WTC11 (cell line): ENCODE data around the gene LRRC7. TPM values are rescaled to one million over a fixed set of nuclear protein-coding genes. Genes with fewer than 3 reads are reported as not detected.

Source experiments
- ATAC-seq: fragments of 200-7000 bp; cut with Tn5 transposase; 2 replicates; pipeline ENCODE4 v1.10.0; 2021; ENCODE audit warnings: mild to moderate bottlenecking, moderate library complexity
- CTCF ChIA-PET: fragments of 300-600 bp; sonication (Branson Sonifier 250); formaldehyde crosslinking; loops from one replicate; lab custom pipeline; 2021; ENCODE audit warnings: antibody characterized with exemption; lab: Charles Lee
- POLR2A ChIA-PET: fragments of 350-600 bp; sonication (Branson Sonifier 250); formaldehyde crosslinking; loops from one replicate; lab custom pipeline; 2021; ENCODE audit warnings: antibody characterized with exemption; lab: Charles Lee
- DNase-seq: peaks from one replicate; pipeline ENCODE4 v3.0.0; 2021; ENCODE audit warnings: low spot score
- H3K27ac Mint-ChIP-seq: 2 replicates; pipeline ENCODE4 v1.8.0; 2021; ENCODE audit warnings: mixed read lengths
- H3K27me3 Mint-ChIP-seq: 2 replicates; pipeline ENCODE4 v1.8.0; 2021; ENCODE audit warnings: low read depth, mild to moderate bottlenecking, moderate library complexity, mixed read lengths
- H3K36me3 Mint-ChIP-seq: 2 replicates; pipeline ENCODE4 v1.8.0; 2021; ENCODE audit warnings: mixed read lengths
- H3K4me1 Mint-ChIP-seq: 2 replicates; pipeline ENCODE4 v1.8.0; 2022; ENCODE audit warnings: mixed read lengths
- H3K4me3 Mint-ChIP-seq: 2 replicates; pipeline ENCODE4 v1.8.0; 2021; ENCODE audit warnings: mild to moderate bottlenecking, moderate library complexity, mixed read lengths
- H3K9me3 Mint-ChIP-seq: 2 replicates; pipeline ENCODE4 v1.8.0; 2021; ENCODE audit warnings: mixed read lengths
- ESRRA ChIP-seq: sonication (generic); formaldehyde crosslinking; IDR thresholded peaks from 2 replicates; pipeline ENCODE4 v1.8.1; 2022; ENCODE audit warnings: mild to moderate bottlenecking, missing genetic modification reagents, borderline replicate concordance
- ETV6 ChIP-seq: sonication (generic); formaldehyde crosslinking; IDR thresholded peaks from 2 replicates; pipeline ENCODE4 v1.8.1; 2022; ENCODE audit warnings: mild to moderate bottlenecking, missing genetic modification reagents
- FOXJ3 ChIP-seq: sonication (generic); formaldehyde crosslinking; IDR thresholded peaks from 2 replicates; pipeline ENCODE4 v1.9.0; 2021; ENCODE audit warnings: missing genetic modification reagents, mild to moderate bottlenecking, borderline replicate concordance
- KAT7 ChIP-seq: sonication (generic); formaldehyde crosslinking; IDR thresholded peaks from 2 replicates; pipeline ENCODE4 v1.8.1; 2023; ENCODE audit warnings: missing genetic modification reagents, mild to moderate bottlenecking, borderline replicate concordance
- MXD4 ChIP-seq: fragments of 250-450 bp; sonication (Bioruptor Pico); IDR thresholded peaks from 2 replicates; pipeline ENCODE4 v1.8.0; 2021; ENCODE audit warnings: mild to moderate bottlenecking, moderate library complexity, borderline replicate concordance
- NFYB ChIP-seq: sonication (generic); formaldehyde crosslinking; conservative IDR thresholded peaks from 2 replicates; pipeline ENCODE4 v1.8.0; 2022; ENCODE audit warnings: low read depth, missing genetic modification reagents
- NR2C2 ChIP-seq: sonication (generic); formaldehyde crosslinking; IDR thresholded peaks from 2 replicates; pipeline ENCODE4 v1.8.0; 2022; ENCODE audit warnings: mild to moderate bottlenecking, missing genetic modification reagents
- RORB ChIP-seq: fragments of 250-450 bp; sonication (Bioruptor Pico); IDR thresholded peaks from 2 replicates; pipeline ENCODE4 v1.9.0; 2021; ENCODE audit warnings: mild to moderate bottlenecking
- SMAD4 ChIP-seq: sonication (generic); formaldehyde crosslinking; IDR thresholded peaks from 2 replicates; pipeline ENCODE4 v1.8.0; 2022; ENCODE audit warnings: mild to moderate bottlenecking, missing genetic modification reagents
- SP1 ChIP-seq: sonication (generic); formaldehyde crosslinking; conservative IDR thresholded peaks from 2 replicates; pipeline ENCODE4 v1.8.1; 2022; ENCODE audit warnings: missing genetic modification reagents
- TEAD1 ChIP-seq: sonication (generic); formaldehyde crosslinking; IDR thresholded peaks from 2 replicates; pipeline ENCODE4 v1.8.0; 2022; ENCODE audit warnings: mild to moderate bottlenecking, missing genetic modification reagents
- TEAD4 ChIP-seq: sonication (generic); formaldehyde crosslinking; IDR thresholded peaks from 2 replicates; pipeline ENCODE4 v1.8.0; 2022; ENCODE audit warnings: mild to moderate bottlenecking, missing genetic modification reagents
- ZNF121 ChIP-seq: sonication (generic); formaldehyde crosslinking; IDR thresholded peaks from 2 replicates; pipeline ENCODE4 v1.8.0; 2023; ENCODE audit warnings: missing genetic modification reagents
- ZNF263 ChIP-seq: sonication (generic); formaldehyde crosslinking; IDR thresholded peaks from 2 replicates; pipeline ENCODE4 v1.8.1; 2022; ENCODE audit warnings: low read depth, mild to moderate bottlenecking, moderate library complexity, missing genetic modification reagents
- ZNF317 ChIP-seq: sonication (generic); formaldehyde crosslinking; IDR thresholded peaks from 2 replicates; pipeline ENCODE4 v1.8.1; 2023; ENCODE audit warnings: low read depth, mild to moderate bottlenecking, moderate library complexity, missing genetic modification reagents, borderline replicate concordance
- ZNF416 ChIP-seq: fragments of 250-450 bp; sonication (Bioruptor Pico); IDR thresholded peaks from 2 replicates; pipeline ENCODE4 v1.9.0; 2021; ENCODE audit warnings: mild to moderate bottlenecking, inconsistent platforms
- ZNF423 ChIP-seq: fragments of 250-450 bp; sonication (Bioruptor Pico); IDR thresholded peaks from 2 replicates; pipeline ENCODE4 v2.1.2; 2022; ENCODE audit warnings: mild to moderate bottlenecking, moderate library complexity
- total RNA-seq: library from RNA; stranded (reverse); gene quantifications from 3 replicates; pipeline ENCODE4 v1.2.3, GENCODE V29; 2021
- TF ChIP-seq, protein P1 (sequence below): sonication (generic); formaldehyde crosslinking; conservative IDR thresholded peaks from 2 replicates; pipeline ENCODE4 v1.8.1; 2022; ENCODE audit warnings: mild to moderate bottlenecking, missing genetic modification reagents
- TF ChIP-seq, protein P2 (sequence below): sonication (generic); formaldehyde crosslinking; IDR thresholded peaks from 2 replicates; pipeline ENCODE4 v1.8.1; 2022; ENCODE audit warnings: mild to moderate bottlenecking, moderate library complexity, missing genetic modification reagents
- TF ChIP-seq, protein P3 (sequence below): fragments of 250-450 bp; sonication (Bioruptor Pico); IDR thresholded peaks from 2 replicates; pipeline ENCODE4 v1.9.0; 2021; ENCODE audit warnings: mild to moderate bottlenecking
- TF ChIP-seq, protein P4 (sequence below): fragments of 250-450 bp; sonication (Bioruptor Pico); IDR thresholded peaks from 2 replicates; pipeline ENCODE4 v1.8.0; 2021; ENCODE audit warnings: mild to moderate bottlenecking

LRRC7 gene
- total RNA-seq, 1 experiment from 2014 or later = not detected

DNA sequence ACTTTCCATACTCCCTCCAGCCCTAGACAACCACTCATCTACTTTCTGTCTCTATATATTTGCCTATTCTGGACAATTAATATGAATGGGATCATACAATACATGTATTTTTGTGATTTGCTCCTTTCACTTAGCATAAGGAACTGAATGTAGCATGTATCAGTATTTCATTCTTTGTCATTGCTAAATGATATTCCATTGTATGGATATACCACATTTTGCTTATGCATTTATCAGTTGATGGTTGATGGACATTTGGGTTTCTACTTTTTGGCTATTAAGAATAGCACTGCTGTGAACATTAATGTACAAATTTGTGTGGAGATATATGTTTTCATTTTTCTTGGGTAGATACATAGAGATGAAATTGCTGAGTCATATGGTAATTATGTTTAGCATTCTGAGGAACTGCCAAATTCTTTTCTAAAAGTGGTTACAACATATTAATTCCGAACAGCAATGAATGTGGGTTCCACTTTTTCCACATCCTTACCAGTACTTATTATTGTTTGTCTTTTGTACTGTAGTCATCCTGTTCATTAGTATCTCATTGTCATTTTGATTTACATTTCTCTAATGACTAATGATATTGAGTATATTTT is 516.7 kb downstream of the LRRC7 start:
- no peaks in the 10 kb centered on the region for H3K36me3 Mint-ChIP-seq
- CTCF ChIA-PET = no interaction called here
- ATAC-seq (no peak), DNase-seq (no peak)
- H3K4me3 Mint-ChIP-seq = no peak overlapping the region
- peaks cover 11% of the 10 kb centered on the region for H3K9me3 Mint-ChIP-seq
- TF ChIP-seq, protein P1, sequence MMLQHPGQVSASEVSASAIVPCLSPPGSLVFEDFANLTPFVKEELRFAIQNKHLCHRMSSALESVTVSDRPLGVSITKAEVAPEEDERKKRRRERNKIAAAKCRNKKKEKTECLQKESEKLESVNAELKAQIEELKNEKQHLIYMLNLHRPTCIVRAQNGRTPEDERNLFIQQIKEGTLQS (CRISPR knock-in tag) = no peak
- TF ChIP-seq FOXJ3 (no peak), SP1 (CRISPR knock-in tag) (no peak), MXD4 (CRISPR knock-in tag) (no peak), ZNF423 (no peak)
- TF ChIP-seq, protein P2, sequence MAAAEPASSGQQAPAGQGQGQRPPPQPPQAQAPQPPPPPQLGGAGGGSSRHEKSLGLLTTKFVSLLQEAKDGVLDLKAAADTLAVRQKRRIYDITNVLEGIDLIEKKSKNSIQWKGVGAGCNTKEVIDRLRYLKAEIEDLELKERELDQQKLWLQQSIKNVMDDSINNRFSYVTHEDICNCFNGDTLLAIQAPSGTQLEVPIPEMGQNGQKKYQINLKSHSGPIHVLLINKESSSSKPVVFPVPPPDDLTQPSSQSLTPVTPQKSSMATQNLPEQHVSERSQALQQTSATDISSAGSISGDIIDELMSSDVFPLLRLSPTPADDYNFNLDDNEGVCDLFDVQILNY (CRISPR knock-in tag) = no peak
- H3K27ac Mint-ChIP-seq = no peak overlapping the region
- no peaks in the 10 kb centered on the region for H3K27me3 Mint-ChIP-seq
- POLR2A ChIA-PET = no interaction called here
- 0 out of 2 replicates have a peak, but pooled peaks cover 2% of the 10 kb centered on the region for H3K4me1 Mint-ChIP-seq

DNA sequence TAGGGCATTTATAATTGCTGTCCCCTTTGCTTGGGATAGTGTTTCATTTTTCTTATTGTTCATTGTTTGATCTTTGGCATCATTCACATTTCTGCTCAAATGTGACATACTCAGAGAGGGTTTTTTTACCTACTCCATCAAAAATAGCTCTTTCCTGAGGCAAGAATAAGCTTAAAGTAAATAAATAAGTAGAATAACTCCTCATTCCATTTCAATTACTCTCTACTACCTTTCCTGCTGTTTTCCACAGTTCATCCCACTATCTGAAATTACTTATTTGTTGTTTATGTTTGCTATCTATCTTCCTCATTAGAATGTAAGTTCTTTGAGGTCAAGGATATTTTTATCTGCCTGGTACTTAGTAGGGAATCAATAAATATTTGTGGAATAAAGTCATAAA is 517.8 kb downstream of the LRRC7 start:
- ChIA-PET CTCF (no interaction called here), POLR2A (no interaction called here)
- H3K36me3 Mint-ChIP-seq = no peaks in the 10 kb centered on the region
- DNase-seq = no peak
- peaks cover 11% of the 10 kb centered on the region for H3K9me3 Mint-ChIP-seq
- 0 out of 2 replicates have a peak, but pooled peaks cover 2% of the 10 kb centered on the region for H3K4me1 Mint-ChIP-seq
- ATAC-seq = no peak
- no peak overlapping the region for H3K4me3 Mint-ChIP-seq
- no peak overlapping the region for H3K27ac Mint-ChIP-seq
- TF ChIP-seq, protein P3, sequence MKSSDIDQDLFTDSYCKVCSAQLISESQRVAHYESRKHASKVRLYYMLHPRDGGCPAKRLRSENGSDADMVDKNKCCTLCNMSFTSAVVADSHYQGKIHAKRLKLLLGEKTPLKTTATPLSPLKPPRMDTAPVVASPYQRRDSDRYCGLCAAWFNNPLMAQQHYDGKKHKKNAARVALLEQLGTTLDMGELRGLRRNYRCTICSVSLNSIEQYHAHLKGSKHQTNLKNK (CRISPR knock-in tag) = no peak
- TF ChIP-seq NFYB (CRISPR knock-in tag) (no peak), ESRRA (CRISPR knock-in tag) (no peak), TEAD1 (CRISPR knock-in tag) (no peak), ZNF263 (CRISPR knock-in tag) (no peak), KAT7 (CRISPR knock-in tag) (no peak), ZNF416 (no peak), ZNF317 (CRISPR knock-in tag) (no peak), ZNF423 (no peak), SMAD4 (CRISPR knock-in tag) (no peak), TEAD4 (no peak)
- TF ChIP-seq, protein P2 (CRISPR knock-in tag) = no peak
- TF ChIP-seq, protein P4, sequence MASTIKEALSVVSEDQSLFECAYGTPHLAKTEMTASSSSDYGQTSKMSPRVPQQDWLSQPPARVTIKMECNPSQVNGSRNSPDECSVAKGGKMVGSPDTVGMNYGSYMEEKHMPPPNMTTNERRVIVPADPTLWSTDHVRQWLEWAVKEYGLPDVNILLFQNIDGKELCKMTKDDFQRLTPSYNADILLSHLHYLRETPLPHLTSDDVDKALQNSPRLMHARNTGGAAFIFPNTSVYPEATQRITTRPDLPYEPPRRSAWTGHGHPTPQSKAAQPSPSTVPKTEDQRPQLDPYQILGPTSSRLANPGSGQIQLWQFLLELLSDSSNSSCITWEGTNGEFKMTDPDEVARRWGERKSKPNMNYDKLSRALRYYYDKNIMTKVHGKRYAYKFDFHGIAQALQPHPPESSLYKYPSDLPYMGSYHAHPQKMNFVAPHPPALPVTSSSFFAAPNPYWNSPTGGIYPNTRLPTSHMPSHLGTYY (CRISPR knock-in tag) = no peak
- H3K27me3 Mint-ChIP-seq = no peaks in the 10 kb centered on the region

DNA sequence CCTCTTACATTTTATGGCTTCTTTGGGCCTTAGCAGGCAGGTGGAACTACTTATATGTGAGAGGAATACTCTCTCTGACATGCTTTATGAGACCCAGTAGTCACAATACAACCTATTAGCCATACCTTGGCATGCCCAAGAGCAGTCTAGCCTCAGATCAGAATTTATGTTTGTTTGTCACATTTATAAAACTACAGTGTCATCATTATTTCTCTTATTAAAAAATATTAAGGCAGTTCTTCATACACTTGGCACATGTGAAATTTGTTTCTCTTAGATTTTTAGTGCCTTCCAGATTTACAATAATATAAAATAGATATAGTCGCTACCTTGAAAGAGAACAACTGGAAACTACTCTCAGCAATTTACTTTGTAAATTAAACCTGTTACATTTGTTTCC is 519.2 kb downstream of the LRRC7 start:
- no peaks in the 10 kb centered on the region for H3K36me3 Mint-ChIP-seq
- POLR2A ChIA-PET = no interaction called here
- TF ChIP-seq RORB (no peak), NR2C2 (no peak), ETV6 (CRISPR knock-in tag) (no peak), MXD4 (CRISPR knock-in tag) (no peak), ZNF121 (CRISPR knock-in tag) (no peak)
- TF ChIP-seq, all 79 proteins: peak for 0
- no peak for ATAC-seq
- DNase-seq = no peak
- peaks cover 11% of the 10 kb centered on the region for H3K9me3 Mint-ChIP-seq
- no peaks in the 10 kb centered on the region for H3K27me3 Mint-ChIP-seq
- H3K4me1 Mint-ChIP-seq = peaks cover 4% of the 10 kb centered on the region; the same call in 1 of the 2 replicates
- CTCF ChIA-PET = interaction anchor here (0.6 kb wide), 1 partner anchor 56 kb away, joined by 3 read pairs; no protein-coding TSS in a partner anchor
- no peak overlapping the region for H3K4me3 Mint-ChIP-seq
- no peak overlapping the region for H3K27ac Mint-ChIP-seq
